Right kidney (tissue), 1 donor: Measurements from ENCODE around the gene HPN.
"Not testable (repeated sequence)": the region's sequence is repeated elsewhere in the genome, so short reads cannot be mapped to it uniquely, and the experiment has no call there.

Experiments used
- DNase-seq: peaks from one replicate; pipeline ENCODE4 v3.0.0-alpha.2; 2016

The HPN gene

DNA sequence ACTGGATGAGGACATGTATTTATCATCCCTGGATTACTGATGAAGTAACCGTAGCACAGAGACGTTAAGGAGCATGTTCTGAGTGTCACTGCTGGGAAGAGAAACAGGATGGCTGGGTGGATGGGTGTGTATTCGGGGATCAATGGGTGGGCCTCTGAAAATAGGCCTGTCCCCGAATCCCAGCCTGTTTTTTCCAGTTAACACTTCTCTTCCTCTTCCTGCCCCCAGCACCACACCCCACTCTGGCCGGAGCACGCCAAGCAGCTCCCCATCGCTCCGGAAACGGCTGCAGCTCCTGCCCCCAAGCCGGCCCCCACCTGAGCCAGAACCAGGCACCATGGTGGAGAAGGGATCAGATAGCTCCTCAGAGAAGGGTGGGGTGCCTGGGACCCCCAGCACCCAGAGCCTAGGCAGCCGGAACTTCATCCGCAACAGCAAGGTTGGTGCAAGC, 32.6 kb upstream of the HPN start:
- DNase-seq, result no peak

DNA sequence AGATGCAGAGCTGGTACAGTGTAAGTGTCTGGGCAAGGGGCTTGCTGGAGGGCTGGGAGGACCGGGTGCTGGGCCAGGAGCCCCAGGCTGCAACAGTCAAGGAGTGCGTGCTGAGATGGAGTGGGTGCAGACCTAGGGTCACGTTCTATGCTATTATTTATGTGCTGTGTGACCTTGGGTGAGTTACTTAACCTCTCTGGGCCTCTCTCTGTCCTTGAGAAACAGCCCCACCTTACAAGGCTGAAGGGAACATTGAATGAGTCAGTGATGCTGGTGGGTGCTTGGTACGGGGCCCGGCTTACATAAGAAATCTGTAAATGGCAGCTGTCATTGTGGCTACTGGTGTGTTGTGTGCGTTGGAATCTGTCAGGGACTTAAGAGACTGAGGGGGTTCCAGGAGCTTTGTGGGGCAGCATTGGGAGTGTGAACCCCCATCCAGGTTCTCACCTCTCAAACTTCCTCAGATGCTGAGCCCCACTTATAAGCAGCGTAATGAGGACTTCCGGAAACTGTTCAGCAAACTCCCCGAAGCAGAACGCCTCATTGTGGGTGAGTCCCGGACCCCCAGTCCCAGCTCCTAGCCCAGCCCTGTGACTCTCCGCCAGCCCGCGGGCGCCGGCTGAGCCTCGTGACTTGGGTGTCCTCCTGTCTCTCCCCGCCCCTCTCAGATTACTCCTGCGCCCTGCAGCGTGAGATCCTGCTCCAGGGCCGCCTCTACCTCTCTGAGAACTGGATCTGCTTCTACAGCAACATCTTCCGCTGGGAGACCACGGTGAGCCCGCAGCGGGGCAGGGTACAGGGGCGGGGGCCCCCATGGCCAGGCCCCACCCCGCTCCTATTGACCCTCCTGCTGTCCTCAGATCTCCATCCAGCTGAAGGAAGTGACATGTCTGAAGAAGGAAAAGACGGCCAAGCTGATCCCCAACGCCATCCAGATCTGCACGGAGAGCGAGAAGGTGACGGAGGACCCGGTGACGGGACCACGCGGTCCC, 31.8 kb upstream of the HPN start:
- no peak for DNase-seq

DNA sequence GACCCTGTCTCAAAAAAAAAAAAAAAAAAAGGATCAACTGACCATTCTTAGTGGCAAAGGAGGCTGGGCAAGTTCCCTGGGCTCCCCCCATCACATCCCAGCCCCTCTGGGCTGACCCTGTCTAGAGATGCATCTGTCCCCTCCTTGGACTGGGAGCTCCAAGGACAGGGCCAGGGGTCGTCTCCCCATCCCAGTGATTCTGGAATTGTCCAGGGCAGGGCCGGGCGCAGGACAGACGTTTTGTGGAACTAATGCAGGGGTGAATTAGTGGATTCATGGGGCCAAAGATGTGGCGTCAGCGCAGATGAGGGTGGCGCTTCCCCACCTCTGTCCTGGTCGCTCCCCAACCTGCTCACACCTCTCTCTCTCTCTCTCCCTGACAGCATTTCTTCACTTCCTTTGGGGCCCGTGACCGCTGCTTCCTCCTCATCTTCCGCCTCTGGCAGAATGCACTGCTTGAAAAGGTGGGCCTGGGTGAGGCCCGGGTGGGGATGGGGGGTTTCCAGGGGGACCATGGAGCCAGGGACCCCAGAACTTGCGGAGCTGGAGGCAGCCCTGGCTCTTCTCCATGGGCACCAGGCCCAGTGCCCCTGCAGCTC, 30.3 kb upstream of the HPN start:
- no peak for DNase-seq

DNA sequence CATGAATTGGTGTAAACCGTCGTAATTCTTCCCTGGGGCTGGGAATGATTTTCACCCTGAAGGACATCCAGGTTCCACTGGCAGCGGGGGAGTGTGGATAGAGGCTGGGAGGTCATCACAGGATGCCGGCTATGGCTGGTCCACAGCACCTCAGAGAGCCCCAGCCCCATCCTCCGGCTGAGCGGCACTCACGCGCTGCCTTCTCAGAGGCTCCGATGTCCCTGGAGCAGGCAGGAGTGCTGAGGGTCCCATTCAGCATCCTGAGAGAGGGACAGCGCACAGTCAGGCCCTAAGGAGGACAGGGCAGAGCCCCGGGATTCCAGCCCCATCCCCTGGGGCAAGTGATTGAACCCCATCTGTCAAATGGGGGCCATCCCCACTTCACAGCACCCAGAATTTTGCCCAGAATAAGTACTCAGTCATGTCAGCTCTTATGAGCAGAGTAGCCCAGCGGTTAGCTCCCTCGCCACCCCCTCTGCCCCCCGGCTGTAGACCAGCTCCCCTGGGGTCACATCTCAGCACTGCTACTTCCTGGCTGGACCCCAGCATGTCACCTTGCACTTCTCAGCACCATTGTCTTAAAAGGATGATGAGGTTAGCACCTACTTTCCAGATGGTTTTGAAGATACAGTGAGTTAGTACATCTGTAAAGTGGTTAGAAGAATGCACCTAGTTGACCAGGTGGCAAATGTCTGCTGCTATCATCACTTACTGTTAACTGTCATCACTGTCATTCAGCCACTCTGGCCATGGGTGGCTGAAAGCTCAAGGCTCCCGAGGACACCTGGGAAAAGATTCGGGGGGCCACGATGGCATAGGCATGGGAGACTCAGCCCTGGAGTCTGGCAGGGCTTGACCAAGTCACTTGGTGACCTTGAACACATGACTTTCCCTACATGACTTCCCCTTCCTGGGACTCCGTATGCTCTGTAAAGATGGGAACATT, 29.5 kb upstream of the HPN start:
- DNase-seq, result no peak

DNA sequence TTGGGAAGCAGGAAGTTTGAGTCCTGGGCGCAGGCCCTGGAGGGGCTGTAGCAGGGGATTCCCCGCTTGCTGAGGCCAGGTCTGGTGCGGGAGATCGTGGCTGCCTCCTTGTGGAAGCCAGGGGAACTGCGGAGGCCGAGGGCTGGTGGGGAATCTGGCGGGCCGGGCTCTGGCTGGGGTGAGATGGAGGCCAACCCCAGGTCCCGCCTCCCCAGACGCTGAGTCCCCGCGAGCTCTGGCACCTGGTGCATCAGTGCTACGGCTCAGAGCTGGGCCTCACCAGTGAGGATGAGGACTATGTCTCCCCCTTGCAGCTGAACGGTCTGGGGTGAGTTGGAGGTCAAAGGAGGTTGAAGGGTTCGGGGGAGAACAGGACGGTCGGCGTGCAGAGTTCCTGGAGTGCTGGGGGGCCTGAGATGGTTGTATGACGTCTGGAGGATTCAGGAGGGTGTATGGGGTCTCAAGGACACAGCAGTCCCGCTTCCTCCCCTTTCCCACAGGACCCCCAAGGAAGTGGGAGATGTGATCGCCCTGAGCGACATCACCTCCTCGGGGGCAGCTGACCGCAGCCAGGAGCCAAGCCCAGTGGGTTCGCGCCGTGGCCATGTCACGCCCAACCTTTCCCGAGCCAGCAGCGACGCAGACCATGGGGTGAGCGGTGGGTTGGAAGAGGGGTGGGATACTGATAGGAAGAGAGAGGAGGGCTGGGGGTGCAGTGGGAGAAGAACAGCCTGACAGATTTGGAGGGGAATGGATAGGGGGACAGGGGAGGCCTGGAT, 28.3 kb upstream of the HPN start:
- DNase-seq, result peak; percentile 65

DNA sequence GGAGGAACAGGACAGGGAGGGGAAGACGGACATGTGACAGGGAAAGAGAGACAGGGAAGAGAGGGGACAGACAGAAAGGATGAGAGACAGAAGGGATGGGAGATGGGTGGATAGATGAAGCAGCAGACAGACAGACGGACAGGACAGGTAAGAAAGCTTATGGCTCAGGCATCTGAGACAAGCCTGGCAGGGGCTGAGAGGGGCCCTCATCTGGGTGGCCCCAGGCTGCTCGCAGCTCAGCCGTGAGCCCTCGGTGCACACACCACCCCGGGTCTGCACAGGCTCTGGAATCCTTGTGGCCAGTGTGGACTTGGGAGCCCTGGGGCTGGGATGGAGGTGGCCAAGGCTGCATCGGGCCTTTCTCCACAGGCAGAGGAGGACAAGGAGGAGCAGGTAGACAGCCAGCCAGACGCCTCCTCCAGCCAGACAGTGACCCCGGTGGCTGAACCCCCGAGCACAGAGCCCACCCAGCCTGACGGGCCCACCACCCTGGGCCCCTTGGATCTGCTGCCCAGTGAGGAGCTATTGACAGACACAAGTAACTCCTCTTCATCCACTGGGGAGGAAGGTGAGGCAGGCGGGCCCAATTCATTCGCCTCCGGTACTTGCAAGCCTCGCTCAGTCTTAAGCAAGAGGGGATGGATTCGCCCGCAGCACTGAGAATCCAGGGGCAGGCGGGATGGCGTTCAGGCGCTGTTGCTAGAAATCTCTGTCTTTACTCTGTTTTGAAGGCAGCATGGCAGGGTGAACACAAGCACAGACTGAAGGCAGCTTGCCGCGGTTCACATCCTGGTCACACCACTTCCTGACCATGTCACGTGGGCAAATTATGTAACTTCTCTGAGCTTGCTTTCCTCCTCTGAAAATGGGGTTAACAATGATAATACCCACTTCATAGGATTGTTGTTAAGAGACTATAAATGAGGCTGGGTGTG, 27.4 kb upstream of the HPN start:
- no peak for DNase-seq

DNA sequence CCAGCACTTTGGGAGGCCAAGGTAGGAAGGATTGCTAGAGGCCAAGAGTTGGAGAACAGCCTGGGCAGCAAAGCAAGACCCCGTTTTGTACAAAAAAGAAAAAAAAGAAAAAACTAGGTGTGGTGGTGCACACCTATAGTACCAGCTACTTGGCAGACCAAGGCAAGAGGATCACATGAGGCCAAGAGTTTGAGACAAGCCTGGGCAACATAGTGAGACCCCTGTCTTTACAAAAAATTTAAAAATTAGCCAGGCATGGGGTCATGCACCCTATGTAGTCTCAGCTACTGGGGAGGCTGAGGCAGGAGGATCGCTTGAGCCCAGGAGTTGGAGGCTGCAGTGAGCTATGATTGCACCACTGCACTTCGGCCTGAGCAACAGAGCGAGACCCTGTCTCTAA, 26.7 kb upstream of the HPN start:
- DNase-seq, result not testable (repeated sequence)

DNA sequence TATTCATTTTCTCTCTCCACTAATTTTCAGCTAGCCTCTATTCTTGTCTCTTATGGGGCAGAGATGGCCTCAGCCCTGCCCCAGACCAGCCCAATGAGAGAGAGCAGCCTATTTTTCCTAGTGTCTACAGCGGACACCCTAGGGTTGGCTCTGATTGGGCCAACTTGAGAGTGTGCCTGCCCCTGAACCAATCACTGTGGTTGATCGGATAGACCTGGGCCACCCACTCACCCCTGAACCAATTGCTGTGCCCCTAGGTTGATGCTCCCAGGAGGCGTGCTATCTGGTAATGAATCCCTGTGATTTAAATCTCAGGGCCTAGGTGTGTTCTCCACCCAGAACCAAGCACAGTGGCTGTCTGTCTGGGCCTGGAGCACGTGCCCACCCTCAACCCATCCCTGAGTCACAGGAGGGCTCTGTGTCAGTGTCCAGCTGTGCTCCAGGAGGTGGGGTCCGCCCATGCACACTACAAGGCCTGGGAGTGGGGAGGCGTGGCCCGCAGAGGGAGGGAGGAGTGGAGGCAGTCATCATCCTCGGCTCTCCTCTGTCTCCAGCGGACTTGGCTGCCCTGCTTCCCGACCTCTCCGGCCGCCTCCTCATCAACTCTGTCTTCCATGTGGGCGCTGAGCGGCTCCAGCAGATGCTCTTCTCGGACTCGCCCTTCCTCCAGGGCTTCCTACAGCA, 26.1 kb upstream of the HPN start:
- no peak for DNase-seq

DNA sequence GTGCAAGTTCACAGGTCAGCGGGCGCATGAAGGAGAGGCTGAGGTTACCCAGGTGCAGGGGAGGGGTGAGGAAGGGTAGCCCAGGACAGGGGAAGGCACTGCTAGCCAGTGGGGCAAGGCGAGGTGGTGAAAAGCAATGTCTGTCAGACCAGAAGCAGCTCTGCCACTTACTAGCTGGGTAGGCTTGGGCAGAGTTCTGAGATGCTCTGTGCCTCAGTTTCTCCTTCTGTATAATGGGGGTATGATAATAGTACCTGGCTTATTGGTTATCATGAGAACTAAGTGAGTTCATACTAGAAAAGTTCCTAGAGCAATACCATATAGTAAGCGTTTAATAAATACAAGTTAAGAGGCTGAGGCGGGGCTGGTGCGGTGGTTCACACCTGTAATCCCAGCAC, 25.6 kb upstream of the HPN start:
- DNase-seq, result no peak

DNA sequence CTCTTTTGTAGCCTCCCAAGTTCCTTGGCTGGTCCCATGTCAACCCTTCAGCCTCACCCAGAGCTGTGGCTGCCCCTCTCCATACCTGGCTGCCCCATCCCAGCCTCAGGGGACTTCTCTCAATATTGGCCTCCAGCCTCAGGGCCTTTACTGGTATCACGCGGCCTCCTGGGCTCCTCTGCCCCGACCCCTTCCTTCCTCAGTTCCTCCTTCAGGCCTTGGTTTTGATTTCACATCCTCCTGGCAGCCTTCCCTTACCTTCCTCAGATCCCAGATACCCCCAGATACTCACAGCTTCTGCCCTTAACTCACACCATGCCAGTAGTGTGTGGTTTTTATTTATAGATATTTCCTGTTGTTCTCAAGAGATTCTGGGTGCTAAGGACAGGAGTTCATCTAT, 24.0 kb upstream of the HPN start:
- no peak for DNase-seq

DNA sequence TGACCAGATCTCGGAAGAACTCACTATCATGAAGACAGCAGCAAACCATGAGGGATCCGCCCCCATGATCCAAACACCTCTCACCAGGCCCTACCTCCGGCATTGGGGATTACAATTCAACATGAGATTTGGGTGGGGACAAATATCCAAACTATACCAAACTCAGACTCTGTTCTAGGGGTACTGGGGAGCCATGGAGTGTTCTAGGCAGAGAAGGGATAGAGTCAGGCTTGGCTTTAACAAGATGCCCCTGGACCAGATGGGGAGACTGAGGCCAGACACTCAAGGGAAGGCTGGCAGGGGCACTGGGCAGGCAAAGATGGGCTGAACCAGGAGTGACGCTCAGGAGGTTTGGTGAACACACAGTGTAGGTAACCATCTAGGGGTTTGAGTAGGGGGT, 23.1 kb upstream of the HPN start:
- DNase-seq, result no peak

DNA sequence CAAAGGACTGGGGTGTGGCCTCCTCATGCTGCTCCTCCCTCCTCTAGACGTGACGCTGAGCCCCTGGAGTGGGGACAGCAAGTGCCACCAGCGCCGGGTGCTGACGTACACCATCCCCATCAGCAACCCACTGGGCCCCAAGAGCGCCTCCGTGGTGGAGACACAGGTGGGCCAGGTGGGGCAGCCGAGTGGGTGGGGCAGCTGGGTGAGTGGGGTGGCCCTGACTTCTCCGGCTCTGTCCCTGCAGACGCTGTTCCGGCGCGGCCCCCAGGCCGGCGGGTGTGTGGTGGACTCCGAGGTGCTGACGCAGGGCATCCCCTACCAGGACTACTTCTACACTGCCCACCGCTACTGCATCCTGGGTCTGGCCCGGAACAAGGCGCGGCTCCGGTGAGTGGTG, 22.4 kb upstream of the HPN start:
- DNase-seq, result no peak

DNA sequence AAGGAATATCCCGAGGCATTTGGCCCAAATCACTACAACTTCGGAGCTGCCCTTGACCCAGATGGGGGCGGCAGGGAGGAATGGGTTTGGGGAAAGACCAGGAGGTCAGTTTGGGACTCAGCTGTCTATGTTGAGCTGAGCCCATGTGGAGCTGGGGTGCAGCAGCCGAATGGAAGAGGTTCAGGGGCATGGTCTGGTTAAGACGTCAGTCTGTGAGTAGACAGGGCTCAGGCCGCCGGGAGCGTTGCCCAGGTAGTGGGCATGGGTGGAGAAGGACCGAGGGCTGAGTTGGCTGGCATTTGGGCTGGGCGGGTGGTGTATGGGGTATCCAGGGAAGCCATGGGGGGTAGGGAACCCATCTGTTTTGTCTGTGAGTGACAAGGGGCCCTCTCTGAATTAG, 20.5 kb upstream of the HPN start:
- no peak for DNase-seq

DNA sequence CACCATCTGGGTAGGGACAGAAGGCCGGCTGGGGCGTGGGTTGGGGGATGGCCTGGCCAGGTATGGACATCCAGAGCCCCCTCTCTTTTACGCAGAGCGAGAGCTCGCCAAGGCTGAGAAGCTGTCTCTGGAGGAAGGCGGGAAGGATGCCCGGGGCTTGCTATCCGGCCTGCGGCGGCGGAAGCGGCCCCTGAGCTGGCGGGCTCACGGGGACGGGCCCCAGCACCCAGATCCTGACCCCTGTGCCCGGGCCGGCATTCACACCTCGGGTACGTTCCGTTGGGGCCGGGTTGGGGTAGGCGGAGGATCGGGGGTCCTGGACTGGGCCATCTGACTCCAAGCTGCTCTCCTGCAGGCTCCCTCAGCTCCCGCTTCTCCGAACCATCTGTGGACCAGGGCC, 19.9 kb upstream of the HPN start:
- DNase-seq, result no peak

DNA sequence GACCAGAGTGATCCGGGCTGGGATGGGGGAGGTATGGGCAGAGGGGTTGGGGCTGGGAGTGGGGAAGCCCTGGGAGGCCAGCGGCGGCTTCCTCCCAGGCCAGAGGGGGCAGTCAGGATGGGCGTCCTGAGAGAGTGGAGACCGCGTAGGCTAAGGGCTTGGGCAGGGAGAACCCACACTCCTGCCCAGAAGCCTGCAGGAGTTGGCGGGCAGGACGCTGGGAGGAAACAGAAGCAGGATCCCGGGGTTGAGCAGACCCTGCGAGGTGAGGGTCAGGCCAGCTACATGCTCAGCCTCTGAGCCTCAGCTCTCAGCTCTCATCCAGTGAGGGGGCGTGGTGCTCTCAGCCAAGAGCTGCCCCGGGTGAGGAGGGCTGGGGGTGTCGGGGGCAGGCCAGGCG, 19.1 kb upstream of the HPN start:
- DNase-seq, result no peak

DNA sequence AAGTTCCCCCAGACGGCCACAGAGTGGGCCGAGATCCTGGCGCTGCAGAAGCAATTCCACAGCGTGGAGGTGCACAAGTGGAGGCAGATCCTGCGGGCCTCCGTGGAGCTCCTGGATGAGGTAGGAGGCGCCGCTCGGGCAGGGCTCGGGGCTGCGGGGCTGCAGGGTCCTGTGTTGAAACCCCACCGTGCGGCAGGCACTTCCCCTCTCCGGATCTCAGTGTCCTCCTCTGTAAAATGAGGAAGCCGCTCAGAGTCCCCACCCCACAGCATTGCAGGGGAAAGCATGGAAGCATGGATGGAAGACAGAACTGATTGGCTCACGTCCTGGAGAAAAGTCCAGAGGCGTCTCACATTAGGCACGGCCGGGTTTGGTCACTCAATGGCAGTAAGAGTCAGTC, 18.1 kb upstream of the HPN start:
- no peak for DNase-seq

DNA sequence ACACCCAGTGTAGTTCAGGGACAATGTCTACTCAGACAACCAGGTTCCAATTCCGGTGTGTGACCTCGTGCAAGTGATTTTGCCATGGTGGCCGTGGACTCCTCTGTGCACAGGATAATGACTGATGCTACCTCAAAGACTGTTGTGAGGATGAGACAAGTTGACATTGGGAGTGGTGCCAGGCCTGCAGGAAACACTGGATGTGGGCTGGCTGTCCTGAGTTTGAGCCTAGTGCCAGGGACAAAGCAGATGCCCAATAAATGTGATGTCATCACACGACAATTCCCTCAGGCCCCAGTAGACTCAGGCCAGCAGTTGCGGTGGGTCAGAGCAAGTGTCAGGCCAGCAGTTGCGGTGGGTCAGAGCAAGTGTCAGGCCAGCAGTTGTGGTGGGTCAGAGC, 17.4 kb upstream of the HPN start:
- no peak for DNase-seq

DNA sequence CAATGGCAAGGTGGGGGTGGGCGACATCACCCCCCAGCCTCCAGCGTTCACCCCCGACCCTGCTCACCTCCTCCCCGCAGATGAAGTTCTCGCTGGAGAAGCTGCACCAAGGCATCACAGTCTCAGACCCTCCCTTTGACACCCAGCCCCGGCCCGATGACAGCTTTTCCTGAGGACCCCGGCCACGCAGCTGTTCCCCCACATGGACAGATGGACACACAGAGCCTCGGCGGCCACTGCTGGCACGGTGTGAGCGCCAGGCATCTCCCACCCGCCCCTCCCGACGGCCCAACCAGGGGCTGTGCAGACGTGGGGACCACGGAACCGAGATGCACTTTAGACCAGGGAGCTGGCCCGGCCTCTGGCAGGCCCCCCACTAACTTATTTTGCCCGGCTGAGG, 15.6 kb upstream of the HPN start:
- DNase-seq, result no peak

DNA sequence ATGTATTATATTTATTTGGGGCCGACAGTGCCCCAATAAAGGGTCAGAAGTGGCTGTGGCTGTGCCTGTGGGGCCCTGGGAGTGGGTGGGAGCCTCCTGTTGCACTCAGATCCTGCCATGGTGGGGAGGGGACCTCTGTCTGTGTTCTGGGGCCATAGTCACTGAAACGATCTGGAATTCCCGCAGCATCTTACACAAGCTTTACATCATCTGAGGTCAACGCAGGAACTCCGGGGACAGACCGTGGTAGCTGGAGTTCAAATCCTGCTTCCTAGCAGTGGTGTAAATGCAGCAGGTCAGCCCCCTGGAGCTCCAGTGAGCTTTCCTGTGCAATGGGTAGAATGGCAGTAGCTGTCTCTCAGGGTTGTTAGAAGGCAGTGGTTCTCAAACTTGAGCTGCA, 15.1 kb upstream of the HPN start:
- DNase-seq, result no peak

DNA sequence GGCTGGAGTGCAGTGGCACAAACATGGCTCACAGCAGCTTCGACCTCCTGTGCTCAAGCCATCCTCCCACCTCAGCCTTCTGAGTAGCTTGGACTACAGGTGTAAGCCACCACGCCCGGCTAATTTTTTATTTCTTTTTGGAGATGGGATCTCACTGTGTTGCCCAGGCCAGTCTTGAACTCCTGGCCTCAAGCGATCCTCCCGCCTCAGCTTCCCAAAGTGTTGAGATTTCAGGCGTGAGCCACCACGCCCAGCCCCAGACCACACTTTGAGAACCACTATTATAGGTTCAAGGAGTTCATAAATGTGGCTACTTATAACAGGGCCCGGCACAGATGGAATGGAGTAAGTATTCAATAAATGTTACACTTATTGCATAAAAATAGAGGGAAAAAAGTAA, 14.5 kb upstream of the HPN start:
- no peak for DNase-seq
